GM10847 (cell line): Measurements from ENCODE around the gene SPON1.

Experiments used
- POLR2A ChIP-seq: IDR thresholded peaks from 2 replicates; pipeline ENCODE4 v1.6.1; 2011; ENCODE audit not compliant: insufficient read length; ENCODE audit errors: extremely low read depth

SPON1 gene

DNA sequence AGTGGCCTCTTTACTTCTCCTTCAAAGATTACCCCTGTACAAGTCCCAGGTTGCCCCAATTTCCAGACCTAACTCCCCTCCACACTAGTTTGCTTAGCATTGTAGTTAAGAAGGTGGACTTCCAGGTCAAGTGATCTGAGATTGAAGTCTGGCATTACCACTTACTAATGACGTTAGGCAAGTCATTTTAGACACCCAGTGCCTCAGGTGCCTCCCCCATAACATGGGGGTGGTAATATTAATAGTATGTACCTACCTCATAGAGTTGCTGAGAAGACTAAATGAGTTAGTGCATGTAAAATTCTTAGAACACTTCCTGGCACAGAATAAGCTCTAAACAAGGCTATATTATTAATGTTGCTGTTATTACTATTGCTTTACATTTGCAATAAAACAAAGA is 93.4 kb downstream of the SPON1 start:
- no peak for TF ChIP-seq POLR2A

DNA sequence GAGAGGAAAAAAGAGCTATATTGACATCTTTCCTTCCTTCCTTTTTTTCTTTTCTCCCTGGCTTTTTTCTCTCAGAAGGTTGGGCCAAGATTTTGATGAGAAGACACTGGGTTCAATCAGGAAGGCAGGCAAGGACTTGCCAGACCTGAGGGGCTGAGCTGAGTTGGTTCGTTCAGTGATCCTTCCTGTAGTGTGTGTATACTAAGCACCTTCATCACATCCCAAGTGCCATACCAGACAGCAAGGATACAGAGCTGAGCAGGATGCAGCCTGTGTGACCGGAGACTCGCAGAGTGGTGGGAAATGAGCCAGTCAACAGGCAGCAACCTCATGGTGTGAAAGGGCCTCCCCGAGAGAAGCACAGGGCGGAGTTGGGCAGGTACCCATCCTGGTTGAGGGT is 95.5 kb downstream of the SPON1 start:
- TF ChIP-seq POLR2A: no peak

DNA sequence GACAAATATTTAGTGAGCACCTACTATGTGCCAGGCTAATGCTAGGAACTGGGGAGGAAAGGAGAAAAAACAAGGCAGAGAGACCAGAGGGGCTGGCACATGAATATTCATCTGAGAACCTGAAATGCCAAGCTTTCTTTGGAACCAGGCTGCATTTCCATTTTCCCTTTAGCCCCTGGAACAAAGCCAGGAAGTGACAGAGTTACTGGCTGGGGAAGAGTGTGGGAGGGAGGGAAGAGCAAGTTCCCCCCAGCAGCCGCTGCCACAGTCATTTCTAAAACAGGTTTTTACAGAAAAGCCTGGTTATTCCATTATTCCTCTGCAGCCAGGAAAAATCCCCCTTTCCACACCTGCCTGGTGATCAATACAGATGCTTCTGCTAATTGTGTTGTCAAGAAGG is 97.0 kb downstream of the SPON1 start:
- no peak for TF ChIP-seq POLR2A

DNA sequence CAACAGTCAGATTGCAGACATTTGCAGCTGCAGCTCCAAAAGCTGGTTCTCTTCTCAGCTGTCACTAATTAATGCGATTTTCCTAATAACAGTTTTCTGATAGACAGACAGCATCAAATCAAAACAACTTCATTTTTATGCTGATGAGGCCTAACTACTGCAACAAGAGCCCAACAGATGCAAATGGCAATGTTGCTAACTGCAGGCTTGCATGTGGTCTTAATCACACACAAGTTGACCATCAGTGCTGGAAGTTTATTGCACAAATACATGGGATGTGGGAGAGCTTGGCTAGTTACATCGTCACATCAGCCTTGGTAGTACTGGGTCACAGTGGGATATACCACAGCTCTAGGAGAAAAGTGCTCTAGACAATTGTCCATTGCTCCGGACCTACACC is 99.2 kb downstream of the SPON1 start:
- no peak for TF ChIP-seq POLR2A

DNA sequence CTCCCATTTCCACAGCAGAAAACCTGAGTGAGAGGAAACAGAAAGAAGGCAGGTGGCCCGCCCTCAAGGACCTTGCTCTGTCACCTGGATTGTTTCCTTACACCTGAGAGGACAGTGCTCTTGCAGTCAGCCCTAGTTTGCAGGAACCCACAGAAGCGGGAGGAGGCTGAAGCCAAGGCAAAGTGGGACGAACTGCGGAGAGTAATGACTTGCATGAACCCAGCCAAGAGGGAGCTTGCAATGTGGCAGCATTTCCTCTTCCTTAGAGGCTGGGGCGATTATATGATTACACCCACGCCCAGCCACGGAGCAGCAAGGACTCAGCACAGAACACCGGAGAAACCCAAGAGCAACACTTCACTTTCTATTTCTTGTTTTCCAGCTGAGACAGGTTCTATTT is 102.6 kb downstream of the SPON1 start:
- no peak for TF ChIP-seq POLR2A

DNA sequence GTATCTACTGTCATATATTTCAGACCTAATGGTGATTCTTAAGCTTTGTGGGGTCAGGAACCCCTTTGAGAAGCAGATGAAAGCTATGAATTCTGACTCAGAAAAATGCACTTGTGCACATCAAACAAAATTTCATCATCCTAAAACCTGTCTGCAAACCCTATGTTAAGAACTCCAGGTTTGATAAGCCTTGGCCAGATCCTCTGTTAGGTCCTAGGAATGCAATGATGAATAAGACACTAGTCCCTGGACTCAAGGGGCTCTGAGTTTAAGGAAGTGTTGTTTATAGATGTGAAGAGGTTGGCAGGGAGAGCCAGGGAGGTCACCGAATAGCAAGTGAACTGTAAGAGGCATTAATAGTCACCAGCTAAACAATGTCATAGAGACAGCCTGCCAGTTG is 103.2 kb downstream of the SPON1 start:
- TF ChIP-seq POLR2A: no peak

DNA sequence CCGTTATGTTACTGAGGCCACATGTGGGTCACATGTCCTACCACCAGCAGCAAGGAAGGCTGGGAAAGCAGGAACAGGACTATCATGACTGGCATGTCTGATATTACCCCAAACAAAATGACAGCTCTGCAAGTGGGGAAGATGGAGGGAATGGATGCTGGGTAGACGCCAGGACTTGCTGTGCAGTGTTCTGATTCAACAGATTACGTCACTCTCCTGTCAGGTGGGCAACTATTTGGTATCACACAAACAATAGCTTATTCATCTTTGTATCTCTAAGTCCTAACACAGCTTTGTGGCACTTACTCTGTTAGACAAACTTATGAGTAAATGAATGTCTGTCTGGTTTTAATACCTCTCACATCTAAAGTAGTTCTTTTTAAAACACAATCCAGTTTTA is 105.2 kb downstream of the SPON1 start:
- TF ChIP-seq POLR2A: no peak

DNA sequence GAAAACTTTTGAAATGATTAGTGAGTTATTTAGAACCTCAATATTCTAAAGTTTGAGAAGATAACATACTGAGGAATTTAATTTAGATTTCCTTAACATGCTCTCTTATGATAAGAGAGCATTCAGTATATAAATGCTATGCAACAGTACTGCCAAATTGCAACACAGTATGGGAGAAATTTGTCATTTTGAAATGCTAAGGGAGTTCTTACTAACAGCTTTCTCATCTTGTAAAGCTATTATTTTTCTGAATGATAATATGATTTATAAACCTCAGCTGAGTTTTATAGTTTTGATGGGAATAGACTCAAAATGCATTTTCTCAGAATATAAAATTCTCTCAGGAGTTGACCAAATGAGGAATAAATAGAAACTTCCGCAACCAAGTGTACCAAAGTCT is 108.4 kb downstream of the SPON1 start:
- TF ChIP-seq POLR2A: no peak

DNA sequence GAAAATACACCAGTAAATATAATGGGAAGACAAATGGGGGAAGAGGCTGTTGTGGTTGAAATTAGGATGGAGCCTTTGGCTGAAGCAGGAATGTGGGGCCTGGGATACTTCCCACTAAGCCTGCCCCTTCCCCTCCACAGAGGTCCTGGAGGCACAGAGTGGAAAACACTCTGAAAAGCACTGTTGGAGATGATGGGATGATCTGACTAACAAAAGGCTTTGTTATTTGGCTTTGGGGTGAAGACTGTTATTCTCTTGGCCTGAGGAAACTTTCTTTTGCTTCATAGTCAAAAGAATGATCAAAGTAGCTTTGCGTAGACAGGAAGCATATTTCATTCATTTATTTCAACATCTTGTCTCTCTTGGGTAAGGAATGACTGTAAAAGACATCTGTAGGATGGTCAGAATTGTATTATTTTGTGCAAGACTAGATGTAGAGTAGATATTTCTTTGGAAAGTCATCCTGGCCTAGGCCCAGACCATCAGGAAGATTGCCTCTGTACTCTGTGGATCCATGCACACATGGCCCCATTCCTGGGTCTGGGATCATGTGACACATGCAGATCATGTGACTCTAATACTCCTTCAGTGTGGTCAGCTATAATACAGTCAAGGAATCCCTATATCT is 111.4 kb downstream of the SPON1 start:
- no peak for TF ChIP-seq POLR2A

DNA sequence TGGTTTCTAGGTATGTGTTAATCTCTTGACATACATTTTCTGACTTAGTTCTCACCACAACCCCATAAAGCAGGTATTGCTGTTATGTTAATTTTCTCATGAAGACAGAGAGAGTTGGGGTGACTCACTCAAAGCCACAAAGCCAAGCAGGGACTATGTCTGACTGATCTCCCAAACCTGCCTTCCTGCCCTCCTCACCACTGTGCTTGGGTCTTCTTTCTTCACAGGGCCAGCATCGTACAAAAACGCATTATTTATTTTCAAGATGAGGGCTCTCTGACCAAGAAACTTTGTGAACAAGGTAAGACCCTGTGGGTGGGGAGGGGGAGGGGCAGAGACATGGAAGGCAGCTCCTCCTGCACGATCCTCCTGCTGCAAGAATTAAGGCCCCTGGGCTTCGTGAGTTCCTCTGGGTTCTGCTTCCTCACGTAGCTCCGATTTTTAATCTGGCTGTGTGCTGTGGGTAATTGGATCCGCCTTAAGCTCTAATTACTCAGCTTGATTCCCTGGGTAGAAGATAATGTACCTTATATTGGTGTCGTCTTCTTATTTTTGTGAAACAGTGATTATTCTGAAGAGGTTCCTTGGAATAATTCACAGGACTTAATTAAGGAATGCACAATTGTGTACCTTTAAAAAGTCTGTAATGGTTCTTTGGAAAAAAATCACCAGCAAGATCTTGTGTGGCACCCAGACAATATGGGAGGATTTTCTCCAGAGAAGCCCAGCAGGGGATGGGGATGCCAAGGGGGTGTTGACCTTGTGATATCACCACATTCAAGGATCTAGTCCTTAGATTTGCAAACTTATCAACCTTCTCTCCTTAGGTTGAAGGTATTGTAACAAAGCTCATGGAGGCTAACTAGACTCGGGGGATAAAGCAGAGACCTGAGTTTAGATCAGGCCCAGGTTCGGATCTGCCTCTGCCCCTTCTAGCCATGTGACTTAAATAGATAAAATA is 112.9 kb downstream of the SPON1 start:
- no peak for TF ChIP-seq POLR2A

DNA sequence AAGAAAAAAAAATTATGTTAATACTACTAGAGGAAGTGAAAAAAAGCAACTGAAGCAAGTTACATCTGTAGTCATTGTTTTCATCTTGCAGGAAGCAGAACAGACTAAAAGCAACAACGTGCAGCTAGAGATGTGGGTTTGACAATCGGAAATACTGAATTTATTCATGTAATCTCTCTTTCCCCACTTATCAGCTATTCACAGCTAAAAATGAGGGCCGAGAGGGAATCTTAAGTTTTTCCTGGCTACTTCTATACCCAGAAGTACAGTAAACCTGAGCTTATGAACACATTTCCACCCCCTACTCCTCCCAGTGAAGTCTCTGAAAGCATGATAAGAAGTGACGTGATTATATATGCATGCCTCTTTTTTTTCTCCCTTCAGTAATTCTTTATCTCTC is 116.5 kb downstream of the SPON1 start:
- TF ChIP-seq POLR2A: no peak

DNA sequence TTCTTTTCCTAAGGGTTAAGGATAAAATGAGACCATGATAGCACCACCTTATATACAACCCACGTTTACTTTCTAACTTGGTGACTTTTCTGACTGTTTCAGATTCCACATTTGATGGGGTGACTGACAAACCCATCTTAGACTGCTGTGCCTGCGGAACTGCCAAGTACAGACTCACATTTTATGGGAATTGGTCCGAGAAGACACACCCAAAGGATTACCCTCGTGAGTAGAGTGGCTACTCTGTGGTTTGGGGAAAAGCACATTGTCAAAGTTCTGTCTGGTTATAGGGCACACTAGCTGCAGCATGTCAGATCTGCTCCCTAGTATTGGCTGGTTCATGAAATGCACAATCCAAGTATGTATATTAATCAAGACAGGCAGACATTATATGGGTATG is 117.3 kb downstream of the SPON1 start:
- TF ChIP-seq POLR2A: no peak

DNA sequence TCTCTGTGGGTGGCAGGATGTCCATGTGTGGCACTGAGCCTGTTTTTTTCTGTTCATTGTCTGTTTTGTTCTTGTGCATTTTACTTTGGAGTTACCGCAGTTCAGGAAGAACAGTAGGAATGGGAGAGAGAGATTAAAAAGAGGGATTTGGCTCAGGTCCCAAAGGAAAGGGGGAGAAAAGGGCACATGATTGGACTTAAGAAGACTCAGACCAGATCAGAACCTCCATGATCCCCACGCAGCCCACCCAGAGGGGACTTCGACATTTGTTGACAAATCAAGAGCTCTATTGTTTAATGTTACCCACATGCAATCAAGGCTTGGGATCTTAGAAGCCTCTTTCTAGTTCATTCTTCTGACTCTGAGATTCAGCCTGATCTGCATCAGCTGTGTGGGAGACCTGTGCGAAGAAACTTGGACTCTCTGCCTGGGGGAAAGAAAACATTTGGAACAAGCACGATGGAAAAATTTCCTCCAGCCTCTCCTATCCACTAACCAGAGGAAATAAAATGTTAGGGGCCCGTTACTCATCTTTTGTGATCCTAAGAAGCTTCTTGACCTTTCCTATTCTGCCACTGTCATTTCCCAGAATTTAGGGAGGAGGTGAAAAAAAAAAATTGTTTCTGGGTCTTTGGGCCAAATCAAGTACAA is 119.2 kb downstream of the SPON1 start:
- TF ChIP-seq POLR2A: no peak

DNA sequence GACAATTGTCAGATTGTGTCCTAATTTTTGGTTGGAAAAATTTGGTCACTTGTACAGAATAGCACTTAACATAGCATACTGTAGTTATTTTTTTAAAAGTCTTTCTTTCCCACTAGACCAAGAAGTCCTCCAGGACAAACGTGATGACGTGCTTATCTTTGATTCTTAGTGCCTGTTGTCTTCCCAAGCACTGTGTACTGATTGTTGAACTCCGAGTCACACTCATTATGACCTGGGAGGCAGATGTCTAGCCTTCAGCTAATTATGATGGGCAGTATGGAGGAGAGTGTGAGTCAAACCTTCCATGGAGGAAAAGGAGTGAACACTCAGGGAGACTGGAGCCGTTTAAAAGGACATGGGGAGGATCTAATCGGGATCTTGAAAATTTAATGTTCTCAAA is 119.8 kb downstream of the SPON1 start:
- TF ChIP-seq POLR2A: no peak

DNA sequence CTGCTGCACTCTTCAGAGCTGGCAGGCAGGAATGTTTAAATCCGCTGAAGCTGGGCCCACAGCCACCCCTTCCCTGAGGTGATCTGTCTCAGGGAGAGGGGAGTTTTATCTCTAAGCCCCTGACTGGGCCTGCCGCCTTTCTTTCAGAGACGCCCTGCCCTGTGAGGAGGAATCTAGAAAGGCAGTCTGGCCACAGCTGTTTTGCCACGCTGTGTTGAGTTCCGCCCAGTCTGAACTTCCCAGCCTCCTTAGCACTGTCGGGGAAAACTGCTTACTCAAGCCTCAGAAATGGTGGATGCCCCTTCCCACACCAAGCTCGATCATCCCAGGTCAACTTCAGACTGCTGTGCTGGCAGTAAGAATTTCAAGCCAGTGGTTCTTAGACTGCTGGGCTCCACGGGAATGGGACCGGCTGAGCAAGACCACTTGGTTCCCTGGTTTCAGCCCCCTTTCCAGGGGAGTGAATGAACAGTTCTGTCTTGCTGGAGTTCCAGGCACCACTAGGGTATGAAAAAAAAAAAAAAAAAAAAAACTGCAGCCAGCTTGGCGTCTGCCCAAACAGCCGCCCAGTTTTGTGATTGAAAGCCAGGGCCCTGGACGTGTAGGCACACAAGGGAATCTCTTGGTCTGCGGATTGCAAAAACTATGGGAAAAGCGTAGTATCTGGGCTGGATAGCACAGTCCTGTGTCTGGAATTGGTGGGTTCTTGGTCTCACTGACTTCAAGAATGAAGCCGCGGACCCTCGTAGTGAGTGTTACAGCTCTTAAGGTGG is 127.4 kb downstream of the SPON1 start:
- no peak for TF ChIP-seq POLR2A
